A172 (cell line): ENCODE results near the gene TRAFD1. TPM values are rescaled to one million over a fixed set of nuclear protein-coding genes. Genes with fewer than 3 reads are reported as not detected.

Experiments used
- DNase-seq: peaks from one replicate; pipeline ENCODE4 v3.0.0-alpha.2; 2015; ENCODE audit warnings: low spot score
- total RNA-seq: library from RNA; depleted of rRNA; stranded (reverse); fragments of >200 nt; shearing (Covaris generic); gene quantifications from 2 replicates; pipeline ENCODE4 v1.2.3, GENCODE V29; 2014; rRNA removed

TRAFD1 gene
- total RNA-seq, 1 experiment from 2014 or later, result 30.9 TPM

DNA sequence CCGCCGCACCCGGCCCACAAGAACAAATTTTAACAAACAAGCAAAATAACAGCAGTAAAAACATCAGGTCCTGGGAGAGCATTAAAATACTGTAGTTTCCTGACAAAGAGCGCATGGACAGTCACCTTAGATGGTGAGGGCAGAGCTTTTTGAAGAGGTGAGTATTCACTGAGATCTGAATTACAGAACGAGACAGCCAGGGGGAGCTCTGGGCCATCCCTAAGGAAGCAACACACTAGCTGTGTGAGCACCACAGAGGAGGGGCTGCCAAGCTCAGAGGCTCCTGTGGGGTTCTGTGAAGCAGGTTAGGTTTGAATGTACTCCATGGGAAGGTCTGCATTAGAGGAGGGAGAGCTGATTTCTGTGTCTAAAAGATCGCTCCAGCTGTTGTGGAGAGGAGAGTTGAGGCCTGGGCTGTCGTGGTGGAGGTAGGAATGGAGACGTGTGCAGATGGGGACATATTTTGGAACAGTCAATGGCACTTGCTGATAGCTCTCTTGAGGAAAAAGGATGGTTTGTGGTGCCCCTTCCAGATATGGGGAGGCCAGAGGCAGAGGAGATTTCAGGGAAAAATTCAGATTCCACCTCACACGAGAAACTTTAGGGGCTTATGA, 72.9 kb downstream of the TRAFD1 start:
- peak; percentile 49 for DNase-seq

DNA sequence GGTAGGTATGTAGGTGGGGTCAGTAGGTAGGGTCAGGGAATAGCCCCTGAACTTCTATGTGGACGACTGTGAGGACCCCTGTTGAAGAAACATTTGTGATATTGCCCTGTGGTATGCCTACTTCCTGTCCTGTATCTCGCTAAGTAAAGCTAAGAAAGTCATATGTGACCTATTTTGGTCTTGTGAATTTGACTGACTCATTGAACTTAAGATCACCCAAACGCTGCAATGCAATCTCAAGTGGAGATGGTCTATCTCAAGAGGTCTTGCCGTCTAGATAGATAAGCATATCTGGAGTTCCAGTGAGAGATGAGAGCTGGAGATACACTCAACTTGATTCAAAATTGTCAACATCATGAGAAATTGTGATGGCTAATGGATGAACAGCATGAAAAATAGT, 73.8 kb downstream of the TRAFD1 start:
- DNase-seq, result no peak

Other genes with a start within 250 kb of the TRAFD1 start
- 22.1 and 24.4 TPM in 2 replicates for gene TMEM116, start 112.4 kb upstream of the TRAFD1 start, total RNA-seq
- 80.8 and 82.6 TPM in 2 replicates for gene ERP29, start 112.1 kb upstream of the TRAFD1 start, total RNA-seq
- 22.5 and 25.0 TPM in 2 replicates for gene NAA25, start 16.8 kb upstream of the TRAFD1 start, total RNA-seq